Measurements from ENCODE around the gene CFAP54. TPM values are rescaled to one million over a fixed set of nuclear protein-coding genes. Genes with fewer than 3 reads are reported as not detected.

Gene CFAP54
- polyA plus RNA-seq, 1 of the 3 experiments (the other 2 are of a cell fraction), result 0.87 TPM

- Histone ChIP-seq H3K4me2 (no peak overlapping the region), H3K9me2 (no peaks in the 10 kb centered on the region; the same call in 1 of the 2 replicates), H3K27me3 (ENCODE audit: insufficient read depth) (no peaks in the 10 kb centered on the region), H3K36me3 (replicated peaks in 1 of 2; ENCODE audit: control insufficient read depth in 1 of 2, insufficient read depth in 2 of 2, low read length in 1 of 2) (no peaks in the 10 kb centered on the region), H3K9me3 (no peaks in the 10 kb centered on the region), H2AFZ (ENCODE audit: low read depth) (no peak overlapping the region), H4K20me1 (ENCODE audit: insufficient read depth) (no peaks in the 10 kb centered on the region), H3K27ac (ENCODE audit: low read depth in 2 of 2, low read length in 1 of 2) (no peak overlapping the region), H3F3A (replicated peaks; ENCODE audit: insufficient read depth) (no peaks in the 10 kb centered on the region), H3K4me3 (ENCODE audit: low read depth in 2 of 2, low read length in 1 of 2) (no peak overlapping the region), H3K9ac (no peak overlapping the region), H3K4me1 (ENCODE audit: control insufficient read depth in 1 of 2, insufficient read depth in 2 of 2, low read depth in 1 of 2, low read length in 1 of 2) (no peaks in the 10 kb centered on the region), H3K79me2 (ENCODE audit: insufficient read depth) (no peaks in the 10 kb centered on the region)
- 19% methylated on average over 1 of the region's 1 CpG for WGBS (ENCODE audit: low lambda C conversion rate)
- TF ChIP-seq PBX3 (IDR thresholded peaks at IDR 0.05), result no peak
- TF ChIP-seq USF1 (IDR thresholded peaks at IDR 0.05; ENCODE audit: borderline replicate concordance, low read depth), result no peak
- no peak for TF ChIP-seq TAF1 (IDR thresholded peaks at IDR 0.05; ENCODE audit: borderline replicate concordance, low read depth, low read length)
- no peak for TF ChIP-seq CTCF (IDR thresholded peaks at IDR 0.05)
- TF ChIP-seq EP300 (IDR thresholded peaks at IDR 0.05; ENCODE audit: borderline replicate concordance in 1 of 2, low read depth in 1 of 2, low read length in 1 of 2), result no peak
- TF ChIP-seq RFX5 (IDR thresholded peaks at IDR 0.05; ENCODE audit: low read length), result no peak
- no peak for TF ChIP-seq MAX (IDR thresholded peaks at IDR 0.05; ENCODE audit: low read depth)
- no peak for TF ChIP-seq GATA2 (CRISPR knock-in tag; IDR thresholded peaks at IDR 0.05)
- TF ChIP-seq EZH2phosphoT487 (IDR thresholded peaks at IDR 0.05; ENCODE audit: borderline replicate concordance, low read depth), result no peak
- TF ChIP-seq CHD2 (IDR thresholded peaks at IDR 0.05; ENCODE audit: low read length, partially characterized antibody), result no peak
- TF ChIP-seq FOSL2 (IDR thresholded peaks at IDR 0.05; ENCODE audit: borderline replicate concordance, low read depth), result no peak
- TF ChIP-seq TCF12 (IDR thresholded peaks at IDR 0.05), result no peak
- no peak for TF ChIP-seq RXRA (IDR thresholded peaks at IDR 0.05; ENCODE audit: borderline replicate concordance, low read depth)
- no peak for TF ChIP-seq RAD21 (IDR thresholded peaks at IDR 0.05; ENCODE audit: low read length)
- ChIA-PET POLR2A (no interaction called here), CTCF (no interaction called here)
- DNase-seq, result no peak
Observed at GRCh38 chr12:96658075-96658474, 168.7 kb downstream of the CFAP54 start.

GRCh38 chr12:96669786-96670185, 180.4 kb downstream of the CFAP54 start:
- Histone ChIP-seq H3F3A (replicated peaks; ENCODE audit: insufficient read depth) (no peaks in the 10 kb centered on the region), H3K4me3 (ENCODE audit: low read depth in 2 of 2, low read length in 1 of 2) (no peak overlapping the region), H2AFZ (ENCODE audit: low read depth) (no peak overlapping the region), H3K27ac (ENCODE audit: low read depth in 2 of 2, low read length in 1 of 2) (no peak overlapping the region), H3K79me2 (ENCODE audit: insufficient read depth) (no peaks in the 10 kb centered on the region), H3K9me3 (no peaks in the 10 kb centered on the region), H3K36me3 (replicated peaks in 1 of 2; ENCODE audit: control insufficient read depth in 1 of 2, insufficient read depth in 2 of 2, low read length in 1 of 2) (no peaks in the 10 kb centered on the region), H3K4me1 (ENCODE audit: control insufficient read depth in 1 of 2, insufficient read depth in 2 of 2, low read depth in 1 of 2, low read length in 1 of 2) (no peaks in the 10 kb centered on the region), H3K4me2 (no peak overlapping the region), H3K9ac (no peak overlapping the region), H3K27me3 (ENCODE audit: insufficient read depth) (no peaks in the 10 kb centered on the region), H3K9me2 (no peaks in the 10 kb centered on the region), H4K20me1 (ENCODE audit: insufficient read depth) (no peaks in the 10 kb centered on the region)
- CTCF ChIA-PET, result no interaction called here
- POLR2A ChIA-PET, result no interaction called here
- 53% methylated on average over 3 of the region's 4 CpGs for WGBS (ENCODE audit: low lambda C conversion rate)
- DNase-seq, result no peak
- TF ChIP-seq TAF1 (IDR thresholded peaks at IDR 0.05; ENCODE audit: borderline replicate concordance, low read depth, low read length), result no peak
- TF ChIP-seq RAD21 (IDR thresholded peaks at IDR 0.05; ENCODE audit: low read length), result no peak
- TF ChIP-seq CHD2 (IDR thresholded peaks at IDR 0.05; ENCODE audit: low read length, partially characterized antibody), result no peak
- TF ChIP-seq EP300 (IDR thresholded peaks at IDR 0.05; ENCODE audit: borderline replicate concordance in 1 of 2, low read depth in 1 of 2, low read length in 1 of 2), result no peak
- no peak for TF ChIP-seq GABPA (IDR thresholded peaks at IDR 0.05; ENCODE audit: low read depth)
- TF ChIP-seq NFIC (IDR thresholded peaks at IDR 0.05; ENCODE audit: borderline replicate concordance), result no peak
- no peak for TF ChIP-seq PBX3 (IDR thresholded peaks at IDR 0.05)
- TF ChIP-seq MAX (IDR thresholded peaks at IDR 0.05; ENCODE audit: low read depth), result no peak
- TF ChIP-seq EZH2phosphoT487 (IDR thresholded peaks at IDR 0.05; ENCODE audit: borderline replicate concordance, low read depth), result no peak
- TF ChIP-seq JUND (IDR thresholded peaks at IDR 0.05), result no peak
- no peak for TF ChIP-seq ELF1 (IDR thresholded peaks at IDR 0.05)
